ENCODE data around the gene ESF1. TPM values are rescaled to one million over a fixed set of nuclear protein-coding genes. Genes with fewer than 3 reads are reported as not detected.

ESF1 gene
- total and polyA plus RNA-seq, 2 experiments from 2014 or later: 7.9 to 8.3 TPM

GRCh38 chr20:13703265-13703664 is 81.5 kb downstream of the ESF1 start:
- 91 to 95% methylated on average over 9 of the region's 9 CpGs for WGBS, 2 experiments (ENCODE audit: low coverage in 1 of 2, low lambda C conversion rate in 2 of 2, missing lambda C conversion rate in 2 of 2)
- in situ Hi-C loops (cut with MboI): no loop called here

GRCh38 chr20:13701486-13701885 is 83.2 kb downstream of the ESF1 start:
- Histone ChIP-seq H4K20me1 (ENCODE audit: insufficient read depth) (no peaks in the 10 kb centered on the region), H3K27ac (no peak overlapping the region), H3K4me3 (no peak overlapping the region), H3K4me1 (ENCODE audit: insufficient read depth) (no peaks in the 10 kb centered on the region), H3K9ac (no peak overlapping the region), H3K9me2 (ENCODE audit: insufficient read depth) (no peaks in the 10 kb centered on the region), H3K36me3 (ENCODE audit: low read depth) (no peaks in the 10 kb centered on the region), H3K79me2 (ENCODE audit: insufficient read depth) (no peaks in the 10 kb centered on the region), H3F3A (ENCODE audit: insufficient read depth) (no peaks in the 10 kb centered on the region), H3K9me3 (ENCODE audit: low read depth) (no peaks in the 10 kb centered on the region), H3K4me2 (ENCODE audit: unreplicated experiment) (no peak overlapping the region), H2AFZ (no peak overlapping the region), H3K27me3 (replicated peaks; ENCODE audit: insufficient read depth) (no peaks in the 10 kb centered on the region)
- in situ Hi-C loops (cut with MboI): no loop called here
- TF ChIP-seq EZH2 (IDR thresholded peaks at IDR 0.05; ENCODE audit: insufficient read depth, poor library complexity, severe bottlenecking) (no peak), EZH2phosphoT487 (IDR thresholded peaks at IDR 0.05; ENCODE audit: insufficient read depth, low read depth) (no peak)
- no peak for DNase-seq

More at GRCh38 chr20:13703265-13703664, 81.5 kb downstream of the ESF1 start:
- no peak overlapping the region for H2AFZ ChIP-seq
- TF ChIP-seq EZH2phosphoT487 (IDR thresholded peaks at IDR 0.05; ENCODE audit: insufficient read depth, low read depth): no peak
- H3K9me2 ChIP-seq (ENCODE audit: insufficient read depth): no peaks in the 10 kb centered on the region
- no peak overlapping the region for H3K27ac ChIP-seq
- no peak overlapping the region for H3K4me3 ChIP-seq
- no peak overlapping the region for H3K9ac ChIP-seq
- no peak for DNase-seq
- no peaks in the 10 kb centered on the region for H3F3A ChIP-seq (ENCODE audit: insufficient read depth)
- H3K4me1 ChIP-seq (ENCODE audit: insufficient read depth): no peaks in the 10 kb centered on the region
- H3K9me3 ChIP-seq (ENCODE audit: low read depth): no peaks in the 10 kb centered on the region
- H3K27me3 ChIP-seq (replicated peaks; ENCODE audit: insufficient read depth): no peaks in the 10 kb centered on the region
- no peaks in the 10 kb centered on the region for H3K36me3 ChIP-seq (ENCODE audit: low read depth)
- no peak overlapping the region for H3K4me2 ChIP-seq (ENCODE audit: unreplicated experiment)
- H3K79me2 ChIP-seq (ENCODE audit: insufficient read depth): no peaks in the 10 kb centered on the region
- H4K20me1 ChIP-seq (ENCODE audit: insufficient read depth): no peaks in the 10 kb centered on the region

- Histone ChIP-seq H3K36me3 (ENCODE audit: low read depth) (no peaks in the 10 kb centered on the region), H3K27ac (no peak overlapping the region), H3K9ac (no peak overlapping the region), H3K4me2 (ENCODE audit: unreplicated experiment) (no peak overlapping the region), H3K27me3 (replicated peaks; ENCODE audit: insufficient read depth) (no peaks in the 10 kb centered on the region), H3K4me3 (no peak overlapping the region), H3K9me2 (ENCODE audit: insufficient read depth) (no peaks in the 10 kb centered on the region), H2AFZ (no peak overlapping the region), H3K4me1 (ENCODE audit: insufficient read depth) (no peaks in the 10 kb centered on the region), H3F3A (ENCODE audit: insufficient read depth) (no peaks in the 10 kb centered on the region), H4K20me1 (ENCODE audit: insufficient read depth) (no peaks in the 10 kb centered on the region), H3K9me3 (ENCODE audit: low read depth) (no peaks in the 10 kb centered on the region), H3K79me2 (ENCODE audit: insufficient read depth) (no peaks in the 10 kb centered on the region)
- DNase-seq: no peak
- in situ Hi-C loops (cut with MboI): no loop called here
- TF ChIP-seq EZH2phosphoT487 (IDR thresholded peaks at IDR 0.05; ENCODE audit: insufficient read depth, low read depth) (no peak), EZH2 (IDR thresholded peaks at IDR 0.05; ENCODE audit: insufficient read depth, poor library complexity, severe bottlenecking) (no peak)
These were observed 84.0 kb downstream of the ESF1 start for GRCh38 chr20:13700761-13701160.

- no peaks in the 10 kb centered on the region for H3K4me1 ChIP-seq (ENCODE audit: insufficient read depth)
- DNase-seq: no peak
- H3K9ac ChIP-seq: no peak overlapping the region
- no peak overlapping the region for H3K4me3 ChIP-seq
- no peaks in the 10 kb centered on the region for H3K36me3 ChIP-seq (ENCODE audit: low read depth)
- H3K9me2 ChIP-seq (ENCODE audit: insufficient read depth): no peaks in the 10 kb centered on the region
- H3K79me2 ChIP-seq (ENCODE audit: insufficient read depth): no peaks in the 10 kb centered on the region
- no peaks in the 10 kb centered on the region; the same call in 1 of the 2 replicates for H3K27me3 ChIP-seq (replicated peaks; ENCODE audit: insufficient read depth)
- no peak overlapping the region for H2AFZ ChIP-seq
- no peak overlapping the region for H3K4me2 ChIP-seq (ENCODE audit: unreplicated experiment)
- no peak for TF ChIP-seq EZH2 (IDR thresholded peaks at IDR 0.05; ENCODE audit: insufficient read depth, poor library complexity, severe bottlenecking)
- no peak for TF ChIP-seq EZH2phosphoT487 (IDR thresholded peaks at IDR 0.05; ENCODE audit: insufficient read depth, low read depth)
- no peaks in the 10 kb centered on the region for H3F3A ChIP-seq (ENCODE audit: insufficient read depth)
- no peaks in the 10 kb centered on the region for H3K9me3 ChIP-seq (ENCODE audit: low read depth)
- in situ Hi-C loops (cut with MboI): no loop called here
- WGBS, 2 experiments (ENCODE audit: low coverage in 1 of 2, low lambda C conversion rate in 2 of 2, missing lambda C conversion rate in 2 of 2): 49 to 52% methylated on average over 8 of the region's 8 CpGs
- H3K27ac ChIP-seq: no peak overlapping the region
- H4K20me1 ChIP-seq (ENCODE audit: insufficient read depth): no peaks in the 10 kb centered on the region
These were observed 90.1 kb downstream of the ESF1 start for GRCh38 chr20:13694420-13695150.
